ENCODE measurements around the gene GCSH. TPM values are rescaled to one million over a fixed set of nuclear protein-coding genes. Genes with fewer than 3 reads are reported as not detected.

GCSH gene
- total RNA-seq, 1 donor from 2014 or later, result 5.0 TPM

DNA sequence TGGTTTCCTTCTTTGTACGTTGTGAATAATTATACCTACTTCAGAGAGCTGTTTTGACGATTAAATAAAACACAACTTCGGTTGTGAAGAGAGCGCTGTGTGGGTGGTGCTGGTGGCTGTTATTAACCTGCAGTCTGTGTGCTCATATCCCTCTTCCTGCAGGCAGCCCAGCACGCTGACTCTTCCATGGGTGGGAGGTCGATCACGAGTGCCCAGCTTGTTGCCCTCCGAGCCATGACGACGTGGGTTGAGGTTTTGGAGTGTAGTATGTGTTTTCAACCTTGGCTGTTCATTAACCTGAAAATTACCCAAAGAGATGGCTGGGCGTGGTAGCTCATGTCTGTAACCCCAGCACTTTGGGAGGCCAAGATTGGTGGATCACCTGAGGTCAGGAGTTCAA lies 11.3 kb upstream of the GCSH start:
- no peak overlapping the region for H3K27ac ChIP-seq
- H3K9me3 ChIP-seq, result no peaks in the 10 kb centered on the region
- intact Hi-C loops (cut with DNase I), result no loop called here
- H3K4me1 ChIP-seq, result no peaks in the 10 kb centered on the region
- DNase-seq (ENCODE audit: low spot score in 2 of 2), result no peak
- TF ChIP-seq, protein P1, sequence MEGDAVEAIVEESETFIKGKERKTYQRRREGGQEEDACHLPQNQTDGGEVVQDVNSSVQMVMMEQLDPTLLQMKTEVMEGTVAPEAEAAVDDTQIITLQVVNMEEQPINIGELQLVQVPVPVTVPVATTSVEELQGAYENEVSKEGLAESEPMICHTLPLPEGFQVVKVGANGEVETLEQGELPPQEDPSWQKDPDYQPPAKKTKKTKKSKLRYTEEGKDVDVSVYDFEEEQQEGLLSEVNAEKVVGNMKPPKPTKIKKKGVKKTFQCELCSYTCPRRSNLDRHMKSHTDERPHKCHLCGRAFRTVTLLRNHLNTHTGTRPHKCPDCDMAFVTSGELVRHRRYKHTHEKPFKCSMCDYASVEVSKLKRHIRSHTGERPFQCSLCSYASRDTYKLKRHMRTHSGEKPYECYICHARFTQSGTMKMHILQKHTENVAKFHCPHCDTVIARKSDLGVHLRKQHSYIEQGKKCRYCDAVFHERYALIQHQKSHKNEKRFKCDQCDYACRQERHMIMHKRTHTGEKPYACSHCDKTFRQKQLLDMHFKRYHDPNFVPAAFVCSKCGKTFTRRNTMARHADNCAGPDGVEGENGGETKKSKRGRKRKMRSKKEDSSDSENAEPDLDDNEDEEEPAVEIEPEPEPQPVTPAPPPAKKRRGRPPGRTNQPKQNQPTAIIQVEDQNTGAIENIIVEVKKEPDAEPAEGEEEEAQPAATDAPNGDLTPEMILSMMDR (IDR thresholded peaks at IDR 0.05), result no peak
- H3K27me3 ChIP-seq, result no peaks in the 10 kb centered on the region
- H3K4me3 ChIP-seq, result no peak overlapping the region
- H3K36me3 ChIP-seq, result no peaks in the 10 kb centered on the region

DNA sequence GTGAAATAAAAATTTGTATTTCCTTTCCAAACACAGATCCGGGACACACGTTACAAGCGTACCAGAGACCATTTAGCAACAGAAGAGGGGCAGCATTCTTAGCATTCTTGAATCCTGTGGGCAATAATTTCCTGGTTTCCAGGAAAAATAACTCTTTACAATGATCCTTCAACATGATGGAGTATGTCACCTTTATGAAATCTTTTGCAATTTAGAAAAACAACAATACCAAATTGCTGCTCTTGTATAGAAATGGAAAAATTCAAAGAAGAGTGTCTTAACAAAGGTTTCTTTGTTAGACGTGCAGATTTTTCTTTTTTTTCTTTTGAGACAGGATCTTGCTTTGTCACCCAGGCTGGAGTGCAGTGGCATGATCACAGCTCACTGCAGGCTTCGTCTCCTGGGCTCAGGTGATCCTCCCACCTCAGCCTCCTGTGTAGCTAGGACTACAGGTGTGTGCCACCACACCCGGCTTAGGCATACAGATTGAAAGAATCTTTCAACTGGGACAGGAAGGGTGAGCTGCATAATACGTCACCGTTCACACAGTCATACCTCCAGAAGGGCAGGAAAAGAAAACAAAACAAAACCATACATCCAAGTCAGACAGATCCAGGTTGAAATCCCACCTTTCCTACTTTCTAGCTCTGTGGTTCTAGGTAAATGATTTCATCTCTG lies 10.8 kb upstream of the GCSH start:
- Histone ChIP-seq H3K4me3 (no peak overlapping the region), H3K27ac (no peak overlapping the region), H3K9me3 (no peaks in the 10 kb centered on the region), H3K4me1 (no peaks in the 10 kb centered on the region), H3K27me3 (no peaks in the 10 kb centered on the region), H3K36me3 (no peaks in the 10 kb centered on the region)
- intact Hi-C loops (cut with DNase I), result no loop called here
- DNase-seq (ENCODE audit: low spot score in 2 of 2), result no peak
- TF ChIP-seq, protein P1 (IDR thresholded peaks at IDR 0.05), result no peak

DNA sequence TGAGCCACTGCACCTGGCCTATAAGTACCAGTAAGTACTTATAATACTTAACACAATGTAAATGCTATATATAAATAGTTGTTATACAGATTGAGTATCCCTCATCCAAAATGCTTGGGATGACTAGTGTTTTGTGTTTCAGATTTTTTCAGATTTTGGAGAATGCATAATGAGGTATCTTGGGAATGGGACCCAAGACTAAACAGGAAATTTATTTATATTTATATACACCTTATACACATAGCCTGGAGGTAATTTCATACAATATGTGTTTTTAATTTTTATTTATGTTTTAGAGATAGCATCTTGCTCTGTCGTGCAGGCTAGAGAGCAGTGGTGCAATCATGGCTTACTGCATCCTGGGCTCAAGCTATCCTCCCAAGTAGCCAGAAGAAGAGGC lies 9.8 kb upstream of the GCSH start:
- Histone ChIP-seq H3K27me3 (no peaks in the 10 kb centered on the region), H3K27ac (no peak overlapping the region), H3K4me3 (no peak overlapping the region), H3K36me3 (no peaks in the 10 kb centered on the region), H3K9me3 (no peaks in the 10 kb centered on the region), H3K4me1 (no peaks in the 10 kb centered on the region)
- intact Hi-C loops (cut with DNase I), result no loop called here
- no peak for DNase-seq (ENCODE audit: low spot score in 2 of 2)
- TF ChIP-seq, protein P1 (IDR thresholded peaks at IDR 0.05), result no peak

- no peaks in the 10 kb centered on the region for H3K36me3 ChIP-seq
- no peaks in the 10 kb centered on the region for H3K4me1 ChIP-seq
- TF ChIP-seq, protein P1 (IDR thresholded peaks at IDR 0.05), result no peak
- H3K9me3 ChIP-seq, result no peaks in the 10 kb centered on the region
- no peak overlapping the region for H3K27ac ChIP-seq
- intact Hi-C loops (cut with DNase I), result no loop called here
- no peaks in the 10 kb centered on the region for H3K27me3 ChIP-seq
- no peak for DNase-seq (ENCODE audit: low spot score in 2 of 2)
- H3K4me3 ChIP-seq, result no peak overlapping the region
These were observed 5.5 kb upstream of the GCSH start for GRCh38 chr16:81101702-81102101.

GRCh38 chr16:81099958-81100357 lies 3.8 kb upstream of the GCSH start:
- Histone ChIP-seq H3K36me3 (no peaks in the 10 kb centered on the region), H3K4me3 (no peak overlapping the region), H3K4me1 (no peaks in the 10 kb centered on the region), H3K27ac (no peak overlapping the region), H3K27me3 (no peaks in the 10 kb centered on the region), H3K9me3 (no peaks in the 10 kb centered on the region)
- intact Hi-C loops (cut with DNase I), result loop anchor here (5.0 to 10.0 kb wide), 2 partner anchors 195 to 342 kb away; partner anchors contain the start of gene CMIP
- no peak for DNase-seq (ENCODE audit: low spot score in 2 of 2)
- TF ChIP-seq, protein P1 (IDR thresholded peaks at IDR 0.05), result no peak
